A673 (cell line): Measurements from ENCODE around the gene TNS1.

Experiments used
- EZH2 ChIP-seq: fragments of 200-600 bp; sonication (generic); IDR thresholded peaks from 2 replicates; pipeline ENCODE4 v1.6.1; 2017; ENCODE audit warnings: borderline replicate concordance, low read depth, mild to moderate bottlenecking, mixed read lengths, antibody characterized with exemption, low read length; ENCODE audit not compliant: poor library complexity, severe bottlenecking
- TF ChIP-seq, protein P1 (sequence below): fragments of 300-800, 200-600 bp; sonication (generic); conservative IDR thresholded peaks from 2 replicates; pipeline ENCODE4 v1.5.1; 2017; ENCODE audit warnings: low read depth, mild to moderate bottlenecking, antibody characterized with exemption, low read length, moderate library complexity, mixed read lengths

GRCh38 chr2:217923007-217923686 is 79.6 kb downstream of the TNS1 start:
- TF ChIP-seq, protein P1, sequence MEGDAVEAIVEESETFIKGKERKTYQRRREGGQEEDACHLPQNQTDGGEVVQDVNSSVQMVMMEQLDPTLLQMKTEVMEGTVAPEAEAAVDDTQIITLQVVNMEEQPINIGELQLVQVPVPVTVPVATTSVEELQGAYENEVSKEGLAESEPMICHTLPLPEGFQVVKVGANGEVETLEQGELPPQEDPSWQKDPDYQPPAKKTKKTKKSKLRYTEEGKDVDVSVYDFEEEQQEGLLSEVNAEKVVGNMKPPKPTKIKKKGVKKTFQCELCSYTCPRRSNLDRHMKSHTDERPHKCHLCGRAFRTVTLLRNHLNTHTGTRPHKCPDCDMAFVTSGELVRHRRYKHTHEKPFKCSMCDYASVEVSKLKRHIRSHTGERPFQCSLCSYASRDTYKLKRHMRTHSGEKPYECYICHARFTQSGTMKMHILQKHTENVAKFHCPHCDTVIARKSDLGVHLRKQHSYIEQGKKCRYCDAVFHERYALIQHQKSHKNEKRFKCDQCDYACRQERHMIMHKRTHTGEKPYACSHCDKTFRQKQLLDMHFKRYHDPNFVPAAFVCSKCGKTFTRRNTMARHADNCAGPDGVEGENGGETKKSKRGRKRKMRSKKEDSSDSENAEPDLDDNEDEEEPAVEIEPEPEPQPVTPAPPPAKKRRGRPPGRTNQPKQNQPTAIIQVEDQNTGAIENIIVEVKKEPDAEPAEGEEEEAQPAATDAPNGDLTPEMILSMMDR: no peak
- no peak for TF ChIP-seq EZH2
